Activated CD8-positive, alpha-beta memory T cell treated with anti-CD3 and anti-CD28 coated beads, Interleukin-2, amount 50 U/mL, for 24 hours (primary cell): ENCODE results near the gene PPP6R3.

Experiments
- DNase-seq: peaks from one replicate; pipeline ENCODE4 v3.0.0-alpha.2; 2020; ENCODE audit errors: extremely low read depth

The PPP6R3 gene

DNA sequence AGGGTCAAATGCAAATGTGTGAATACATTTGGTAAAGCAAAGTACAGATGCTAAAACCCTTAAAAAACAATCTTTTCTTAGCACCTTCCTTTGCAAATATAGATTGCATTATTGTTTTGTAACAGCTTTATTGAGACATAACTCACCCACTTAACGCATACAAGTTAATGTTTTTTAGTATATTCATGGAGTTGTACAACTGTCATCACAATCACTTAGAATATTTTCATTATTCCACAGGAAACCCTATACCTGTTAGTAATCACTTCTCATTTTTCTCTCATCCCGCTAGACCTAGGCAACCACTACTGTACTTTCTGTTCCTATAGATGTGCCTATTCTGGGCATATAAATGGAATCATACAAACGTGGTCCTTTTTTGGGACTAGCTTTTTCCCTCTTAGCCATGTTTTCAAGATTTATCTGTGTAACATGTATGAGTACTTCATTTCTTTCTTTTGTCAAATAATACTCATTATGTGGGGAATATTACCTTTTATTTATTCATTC, 34.7 kb downstream of the PPP6R3 start:
- DNase-seq: no peak

DNA sequence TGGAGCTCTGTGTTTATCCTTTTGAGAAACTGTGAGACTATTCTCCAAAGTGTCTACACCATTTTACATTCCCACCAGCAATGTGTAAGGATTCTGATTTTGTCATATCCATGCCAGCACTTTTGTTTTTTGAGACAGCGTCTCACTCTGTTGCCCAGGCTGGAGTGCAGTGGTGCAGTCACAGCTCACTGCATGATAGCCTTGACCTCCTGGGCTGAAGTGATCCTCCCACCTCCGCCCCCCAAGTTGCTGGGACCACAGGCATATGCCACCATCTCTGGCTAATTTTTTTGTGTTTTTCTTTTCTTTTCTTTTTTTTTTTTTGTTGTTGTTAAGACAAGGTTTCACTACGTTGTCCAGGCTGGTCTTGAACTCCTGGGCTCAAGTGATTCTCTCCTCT, 35.3 kb downstream of the PPP6R3 start:
- no peak for DNase-seq

DNA sequence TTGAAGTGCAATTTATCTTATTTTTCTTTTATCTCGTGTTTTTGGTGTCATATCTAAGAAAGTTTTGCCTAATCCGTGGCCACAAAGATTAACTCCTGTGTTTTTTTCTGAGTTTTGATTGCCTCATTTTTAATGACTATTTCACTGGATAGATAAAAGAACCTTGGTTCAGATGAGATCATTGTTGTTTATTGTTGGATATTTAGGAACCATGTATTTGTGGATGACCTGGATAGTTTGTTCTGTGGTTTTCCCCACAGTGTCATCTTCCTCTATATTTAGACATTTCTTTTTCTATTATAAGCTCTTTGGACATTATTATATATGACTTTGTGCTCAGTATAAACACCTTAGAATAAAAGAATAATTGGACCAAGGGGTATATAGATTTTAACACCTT, 37.2 kb downstream of the PPP6R3 start:
- no peak for DNase-seq

DNA sequence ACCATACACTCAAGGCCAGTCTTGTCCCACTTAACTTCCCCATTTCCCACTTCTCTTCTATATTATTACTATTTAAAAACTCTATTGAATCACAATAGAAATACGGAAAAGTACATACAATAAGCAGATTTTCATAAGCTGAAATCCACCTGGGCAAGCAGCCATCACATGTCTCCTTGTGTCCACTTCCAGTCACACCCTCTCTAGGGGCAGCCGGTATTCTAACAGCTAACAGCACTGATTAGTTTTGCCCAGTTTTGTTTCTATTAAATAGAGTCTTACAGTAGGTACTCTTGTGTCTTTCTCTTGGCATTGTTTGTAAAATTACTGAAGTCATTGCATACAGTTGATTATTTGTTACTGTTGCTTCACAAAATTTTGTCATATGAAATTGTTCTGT, 37.8 kb downstream of the PPP6R3 start:
- no peak for DNase-seq

DNA sequence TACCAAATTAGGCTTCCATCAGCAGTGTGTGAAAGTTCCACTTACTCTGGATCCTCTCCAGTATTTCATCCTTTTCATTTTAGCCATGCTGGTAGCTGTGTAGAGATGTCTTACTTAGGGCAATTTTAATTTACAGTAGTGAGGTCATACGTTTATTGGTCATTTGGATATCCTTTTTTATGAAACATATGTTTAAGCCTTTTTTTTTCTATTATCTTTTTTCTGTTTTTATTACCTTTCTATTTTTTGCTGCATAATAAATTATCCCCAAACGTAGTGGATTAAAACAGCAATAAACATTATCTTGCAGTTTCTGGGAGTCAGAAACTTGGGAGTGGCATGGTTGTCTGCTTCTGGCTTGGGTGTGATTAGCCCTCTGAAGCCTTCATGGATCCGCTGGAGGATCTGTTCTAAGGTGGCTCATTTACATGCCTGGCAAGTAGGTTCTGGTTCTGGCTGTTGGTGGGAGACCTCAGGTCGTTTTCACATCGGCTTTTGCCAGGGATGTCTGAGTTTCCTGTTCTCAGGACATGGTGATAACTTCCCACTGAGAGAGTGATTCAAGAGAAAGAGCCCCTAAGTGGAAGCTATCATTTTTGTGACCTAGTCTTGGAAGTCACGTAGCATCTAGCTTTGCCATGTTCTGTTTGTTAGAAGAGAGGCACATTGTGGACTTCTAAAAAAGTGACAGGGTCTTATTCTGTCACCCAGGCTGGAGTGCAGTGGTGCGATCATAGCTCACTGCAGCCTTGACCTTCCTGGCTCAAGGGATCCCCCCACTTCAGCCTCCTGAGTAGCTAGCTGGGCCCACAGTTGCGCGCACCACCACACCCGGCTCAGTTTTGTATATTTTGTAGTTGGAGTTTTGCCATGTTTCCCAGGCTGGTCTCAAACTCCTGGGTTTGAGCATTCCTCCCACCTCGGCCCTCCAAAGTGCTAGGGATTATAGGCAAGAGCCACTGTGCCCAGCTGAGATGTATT, 38.6 kb downstream of the PPP6R3 start:
- DNase-seq: no peak

DNA sequence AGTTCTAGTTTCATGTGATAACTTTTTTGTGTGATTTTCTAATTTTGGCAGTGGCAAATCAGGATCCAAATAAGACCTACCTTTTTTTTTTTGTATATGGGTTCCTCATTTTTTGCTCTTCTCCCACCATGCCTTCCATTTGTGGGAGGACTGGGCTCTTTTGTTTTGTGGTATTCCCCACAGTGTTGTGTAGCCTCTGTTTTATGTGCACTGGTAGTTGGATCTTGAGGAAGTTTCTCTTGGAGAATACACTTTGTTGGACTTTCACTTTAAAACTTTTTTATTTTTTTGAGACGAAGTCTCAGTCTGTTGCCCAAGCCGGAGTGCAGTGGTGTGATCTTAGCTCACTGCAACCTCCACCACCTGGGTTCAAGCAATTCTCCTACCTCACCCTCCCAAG, 39.7 kb downstream of the PPP6R3 start:
- DNase-seq: no peak

DNA sequence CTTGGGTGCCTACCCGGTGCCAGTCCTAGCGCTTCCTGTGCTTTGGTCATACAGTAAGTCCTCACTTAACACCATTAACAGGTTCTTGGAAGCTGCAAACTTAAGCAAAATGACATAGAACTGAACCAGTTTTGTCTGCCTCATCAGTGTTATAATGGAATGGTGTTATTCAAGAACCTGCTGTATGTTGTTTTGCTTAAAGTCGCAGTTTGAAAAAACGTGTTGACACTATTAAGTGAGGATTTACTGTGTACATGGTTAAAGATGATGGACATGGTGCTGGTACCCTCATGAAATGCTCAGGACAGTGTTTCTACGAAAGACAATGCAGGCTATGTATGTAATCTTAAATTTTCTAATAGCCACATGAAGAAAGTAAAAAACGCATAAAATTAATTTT, 41.3 kb downstream of the PPP6R3 start:
- no peak for DNase-seq

DNA sequence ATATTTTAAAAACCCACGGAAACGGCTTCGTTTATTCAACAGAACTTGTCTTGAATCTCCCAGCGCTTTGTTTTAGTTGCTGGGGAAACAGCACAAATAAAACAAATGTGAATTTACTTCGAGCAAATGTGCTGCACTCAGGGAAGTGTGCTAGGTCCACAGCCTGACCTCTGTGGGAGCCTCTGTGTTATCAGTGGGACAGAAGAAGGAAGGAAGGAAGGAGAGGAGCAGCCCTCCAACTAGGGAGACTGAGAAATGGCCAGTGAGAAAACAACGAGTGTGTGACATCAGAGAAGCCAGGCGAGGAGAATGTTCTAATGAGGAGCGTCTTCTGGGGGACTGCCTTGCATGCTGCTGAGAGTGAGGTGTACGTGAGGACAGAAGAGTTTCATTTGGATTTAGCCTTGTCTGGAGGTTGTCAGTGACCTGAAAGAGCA, 42.7 kb downstream of the PPP6R3 start:
- no peak for DNase-seq

DNA sequence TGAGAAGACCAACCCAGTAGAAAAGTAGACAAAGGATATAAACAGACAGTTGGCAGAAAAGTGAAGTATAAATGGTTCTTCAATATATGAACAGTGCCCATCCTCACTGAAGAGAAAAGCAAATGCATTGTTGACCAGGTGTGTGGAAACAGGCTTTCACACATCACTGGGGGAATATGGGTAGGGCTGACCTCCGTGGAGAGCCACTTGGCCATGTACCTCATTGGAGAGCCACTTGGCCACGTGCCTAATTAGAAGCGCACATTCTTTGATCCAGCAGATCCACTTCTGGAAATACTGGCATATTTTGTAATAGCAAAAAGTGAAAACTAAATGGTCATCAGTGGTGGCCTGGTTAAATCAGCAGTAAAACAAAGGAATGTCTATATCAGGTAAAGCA, 43.2 kb downstream of the PPP6R3 start:
- no peak for DNase-seq

DNA sequence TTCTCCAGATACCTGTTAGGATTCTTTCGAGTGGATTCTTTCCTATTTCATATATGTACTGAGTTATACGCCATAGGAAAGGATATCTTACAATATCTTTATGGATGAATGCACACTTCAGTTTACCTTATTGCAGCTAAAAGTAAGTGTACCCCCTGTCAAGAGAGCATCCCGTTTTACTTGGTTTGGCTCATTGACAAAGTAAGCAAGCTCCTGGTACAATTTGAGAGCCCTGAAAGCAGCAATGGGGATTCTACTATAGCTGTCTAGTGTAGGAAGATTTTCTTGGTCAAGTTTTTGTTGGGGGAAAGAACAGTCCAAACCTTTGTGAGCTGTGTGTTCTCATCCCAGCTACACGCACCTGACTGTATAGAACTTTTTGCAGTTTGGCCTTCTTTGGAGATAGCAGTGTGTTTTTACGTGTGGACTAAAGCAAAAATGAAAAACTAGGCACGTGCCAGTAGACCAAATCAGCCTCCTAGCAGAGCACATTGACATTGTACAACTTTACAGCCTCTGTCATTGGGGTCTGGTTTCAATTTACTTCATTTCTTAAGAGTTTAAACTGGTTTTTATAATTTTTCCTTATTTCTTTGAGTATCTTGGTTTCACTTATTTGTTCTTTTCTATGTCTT, 44.0 kb downstream of the PPP6R3 start:
- DNase-seq: no peak

DNA sequence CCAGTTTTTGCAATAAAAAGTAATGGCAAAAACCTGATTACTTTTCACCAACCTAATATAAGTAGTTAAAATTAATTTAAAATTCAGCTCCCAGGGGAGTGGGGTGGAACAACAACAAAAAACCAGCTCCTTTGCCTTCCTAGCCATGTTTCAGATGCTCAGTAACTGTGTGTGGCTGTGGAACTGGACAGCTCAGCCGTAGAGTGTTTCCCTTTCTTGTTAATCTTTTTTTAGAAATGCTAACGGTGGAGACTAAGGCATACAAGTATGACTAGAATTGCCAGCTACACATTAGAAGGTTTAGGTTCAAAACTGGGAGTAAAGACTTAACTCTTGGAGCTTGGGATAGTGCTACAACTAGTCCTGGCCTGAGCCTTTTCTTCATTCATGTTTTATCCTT, 45.0 kb downstream of the PPP6R3 start:
- no peak for DNase-seq

DNA sequence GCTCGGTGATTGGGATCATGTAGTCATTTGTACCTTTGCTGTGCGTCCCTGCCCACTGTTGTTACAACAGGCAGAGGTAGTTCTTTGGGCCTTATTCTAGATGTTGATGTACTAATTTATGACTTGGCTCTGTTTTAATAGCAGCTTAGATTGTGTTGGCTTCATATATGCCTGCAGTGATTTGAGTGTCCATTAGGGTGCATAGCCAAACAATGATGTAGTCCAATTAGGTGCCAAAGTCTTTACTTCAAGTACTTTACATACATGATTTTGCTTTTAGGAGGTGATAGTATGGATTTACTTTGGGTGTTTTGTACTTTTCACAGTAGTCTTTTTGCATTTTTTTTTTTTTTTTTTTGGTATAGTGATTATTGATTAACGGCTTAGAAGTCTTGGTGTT, 46.4 kb downstream of the PPP6R3 start:
- no peak for DNase-seq

DNA sequence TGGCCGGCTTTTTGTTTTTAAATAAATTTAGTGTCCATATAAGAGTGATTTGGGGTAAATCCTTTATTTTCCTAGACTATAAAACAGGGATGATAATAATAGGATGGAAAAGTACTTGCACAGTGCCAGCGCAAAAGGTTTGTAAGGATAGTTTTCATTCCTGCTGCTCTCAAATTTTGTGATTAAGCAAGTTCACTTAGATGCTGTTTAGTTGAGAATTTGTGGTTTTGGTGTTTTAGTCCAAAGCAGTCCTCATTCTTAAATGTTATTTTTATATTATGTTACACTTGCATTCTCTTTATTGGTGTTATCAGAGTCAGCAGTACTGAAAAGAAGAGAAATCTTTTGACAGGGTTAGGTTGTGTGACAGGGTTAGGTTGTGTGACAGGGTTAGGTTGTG, 47.9 kb downstream of the PPP6R3 start:
- DNase-seq: no peak

DNA sequence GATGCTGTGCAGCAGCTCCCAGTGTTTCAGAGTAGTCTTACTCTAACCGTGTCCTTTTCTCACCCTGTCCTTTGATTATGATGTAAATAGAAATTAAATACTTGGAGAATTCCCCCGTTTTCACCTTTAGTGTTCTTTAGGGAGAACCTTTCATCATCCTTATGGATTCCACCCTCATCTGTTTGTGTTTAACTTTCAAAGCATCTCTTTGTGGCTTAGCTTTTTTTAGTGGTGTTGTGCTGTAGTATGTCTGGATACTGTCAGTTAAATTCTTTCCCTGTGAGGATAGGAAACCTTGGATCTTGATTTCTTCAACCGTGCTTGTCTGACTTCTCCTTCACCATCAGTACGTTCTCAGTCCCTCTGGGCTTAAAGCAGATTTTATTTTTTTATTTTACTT, 48.5 kb downstream of the PPP6R3 start:
- DNase-seq: no peak

DNA sequence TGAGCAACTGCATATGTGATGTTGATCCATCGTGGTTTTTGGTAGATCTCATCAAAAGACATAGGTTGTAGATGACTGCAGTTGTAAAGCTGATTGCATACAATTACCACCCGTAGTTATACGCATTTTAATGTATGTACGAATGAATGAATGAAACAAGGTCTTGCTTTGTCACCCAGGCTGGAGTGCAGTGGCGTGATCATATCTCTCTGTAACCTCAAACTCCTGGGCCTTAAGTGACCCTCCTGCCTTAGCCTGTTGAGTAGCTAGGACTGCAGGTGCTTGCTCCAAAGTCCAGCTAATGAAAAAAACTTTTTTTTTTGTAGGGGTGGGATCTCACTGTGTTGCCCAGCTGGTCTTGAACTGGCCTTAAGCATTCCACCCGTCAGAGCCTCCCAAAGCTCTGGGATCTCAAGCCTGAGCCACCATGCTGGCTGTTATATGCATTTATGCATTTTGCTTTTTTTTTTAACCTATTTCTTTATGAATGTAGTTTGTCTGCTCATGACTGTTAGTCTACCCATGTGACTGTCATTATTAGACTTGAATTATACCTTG, 53.5 kb downstream of the PPP6R3 start:
- DNase-seq: no peak

DNA sequence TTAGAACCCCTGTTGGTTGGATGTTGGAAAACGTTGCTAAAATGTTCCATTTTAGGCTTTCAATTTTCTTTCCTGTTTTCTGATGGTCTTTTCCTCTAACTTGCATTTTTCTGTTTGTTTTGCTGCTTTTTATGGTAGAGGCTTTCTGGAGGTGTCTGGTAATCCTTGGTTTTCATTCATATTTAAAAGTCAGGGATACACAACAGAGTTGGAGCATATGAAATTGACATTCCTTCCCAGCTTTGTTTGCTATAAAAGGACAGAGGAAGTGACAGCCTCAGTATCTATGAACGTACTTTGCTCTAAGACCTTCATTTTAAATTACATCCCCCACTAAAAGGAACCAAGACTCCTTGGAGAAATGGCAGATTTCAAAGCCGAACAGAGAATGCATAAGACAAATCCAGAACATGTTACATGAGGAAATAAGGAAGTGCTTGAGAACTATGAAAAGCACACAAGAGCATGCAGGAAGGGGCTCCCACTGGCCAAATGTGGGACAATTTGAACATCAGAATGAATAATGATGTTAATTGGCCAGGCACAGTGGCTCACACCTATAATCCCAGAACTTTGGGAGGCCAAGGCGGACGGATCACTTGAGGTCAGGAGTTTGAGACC, 56.7 kb downstream of the PPP6R3 start:
- DNase-seq: no peak

DNA sequence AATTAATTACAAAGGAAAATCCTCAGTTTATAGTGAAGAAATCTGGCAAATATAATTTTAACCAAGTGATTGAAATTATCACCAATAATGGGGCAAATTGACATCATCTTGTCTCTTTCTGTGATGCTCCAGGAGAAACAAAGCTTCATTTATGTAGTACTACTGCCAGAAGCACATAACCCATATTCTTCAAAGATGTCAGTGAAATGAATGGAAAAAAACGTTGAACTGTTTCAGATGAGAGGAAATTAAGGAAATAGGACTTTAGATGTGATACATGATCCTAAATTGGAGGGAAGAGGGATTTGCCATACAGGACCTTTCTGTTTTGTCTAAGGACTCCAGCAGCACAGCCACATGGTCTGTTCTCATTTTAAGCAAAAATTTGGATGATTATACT, 57.6 kb downstream of the PPP6R3 start:
- no peak for DNase-seq

DNA sequence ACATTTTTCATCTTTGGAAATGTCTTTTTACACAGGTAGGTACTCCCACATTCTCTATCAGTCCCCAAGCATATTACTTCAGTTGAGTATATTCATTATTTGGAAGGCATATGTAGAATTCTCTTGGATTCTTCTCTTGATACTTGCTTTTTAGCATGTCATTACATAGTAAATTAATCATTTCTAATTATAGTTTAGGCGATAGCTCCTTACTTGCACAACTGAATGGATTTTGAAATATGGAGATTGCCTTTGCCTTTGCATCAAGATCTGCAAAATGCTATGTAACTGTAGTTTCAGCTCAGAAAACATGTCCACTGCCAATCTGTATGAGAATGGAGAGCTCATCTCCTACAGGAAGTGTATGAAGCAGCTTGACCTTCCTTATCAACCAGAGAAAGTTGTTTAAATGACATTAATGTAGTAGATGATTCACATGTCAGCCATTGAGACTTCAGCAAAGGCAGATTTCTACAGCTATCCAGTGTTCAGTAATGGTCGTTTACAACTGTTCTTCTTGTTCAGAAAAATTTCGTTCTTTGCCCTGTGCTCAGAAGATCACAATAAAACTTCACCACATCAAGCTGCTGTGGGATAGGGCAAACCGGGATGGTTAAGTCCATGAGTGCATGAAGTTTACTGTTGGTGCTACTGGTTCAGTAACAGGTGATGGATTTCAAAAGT, 61.6 kb downstream of the PPP6R3 start:
- DNase-seq: no peak

DNA sequence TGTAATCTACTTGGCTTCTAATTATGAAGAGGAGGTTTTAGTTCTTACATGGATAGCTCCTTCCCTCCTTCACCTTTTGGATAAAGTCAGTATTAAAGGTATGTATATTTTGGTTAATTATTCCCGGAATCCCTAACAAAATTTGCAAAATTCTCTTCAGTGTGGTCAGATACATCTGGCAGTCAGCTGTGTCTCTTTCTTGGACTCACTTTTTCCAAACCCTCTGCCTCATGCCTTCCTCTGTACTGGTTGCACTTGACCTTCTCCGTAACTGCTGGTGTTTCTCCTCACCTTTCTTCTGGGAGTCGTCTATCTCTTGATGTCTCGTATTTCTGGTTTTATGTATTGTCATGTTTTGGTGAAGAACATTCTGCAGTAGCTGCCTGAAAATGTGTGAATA, 62.5 kb downstream of the PPP6R3 start:
- DNase-seq: no peak

DNA sequence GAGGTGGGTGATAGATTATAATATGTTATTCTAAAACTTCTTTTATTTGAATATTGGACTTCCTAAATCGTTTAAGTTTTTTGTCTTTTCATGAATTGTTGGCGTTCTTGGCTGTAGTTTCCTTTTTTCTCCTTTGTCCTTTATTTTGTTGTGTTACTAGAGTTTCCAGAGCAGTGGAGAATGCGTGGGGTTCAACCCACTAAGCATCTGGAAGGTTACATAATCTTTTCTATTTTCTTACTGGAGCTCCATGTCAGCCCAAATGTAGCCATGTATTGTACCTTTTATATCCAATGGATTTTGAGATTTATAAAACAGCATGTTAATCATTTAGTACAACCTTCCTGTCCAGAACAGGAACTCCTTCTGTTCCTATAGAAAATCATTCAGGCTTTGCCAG, 63.2 kb downstream of the PPP6R3 start:
- no peak for DNase-seq

DNA sequence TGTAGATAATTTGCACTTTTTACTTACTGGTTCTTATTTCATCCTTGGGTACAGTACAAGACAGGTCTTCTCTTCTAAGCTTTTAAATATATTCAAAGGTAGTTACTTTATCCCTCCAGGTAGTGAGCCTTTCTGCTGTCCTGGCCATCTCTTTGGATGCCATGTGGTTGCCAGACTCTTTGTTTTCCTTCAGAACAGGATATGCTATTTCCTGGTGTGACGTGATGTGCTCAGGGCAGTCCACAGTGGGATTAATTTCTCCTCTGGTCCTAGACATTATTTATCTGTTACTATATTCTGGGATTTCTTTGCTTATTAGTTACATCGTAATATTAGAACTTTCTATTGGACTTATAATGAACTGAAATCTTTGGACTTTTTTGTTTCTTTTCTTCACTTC, 63.7 kb downstream of the PPP6R3 start:
- no peak for DNase-seq

DNA sequence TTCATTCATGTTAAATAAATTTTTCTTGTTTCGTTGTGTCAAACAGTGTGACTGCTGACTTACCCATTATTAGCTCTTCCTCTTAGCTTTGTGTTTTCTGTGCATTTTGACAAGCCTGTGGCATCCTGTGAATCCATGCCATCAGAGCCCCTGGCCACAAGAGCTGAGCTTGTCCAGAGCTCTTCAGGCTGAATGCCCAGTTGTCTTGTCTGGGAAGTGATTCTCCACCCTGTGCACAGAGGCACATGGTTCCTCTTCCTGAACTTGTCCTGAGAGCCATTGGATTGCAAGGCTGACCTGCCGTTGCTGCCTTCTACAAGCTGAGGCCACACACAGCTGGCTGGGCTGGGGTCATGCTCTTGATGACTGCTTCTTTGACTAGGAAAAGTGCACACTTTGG, 64.1 kb downstream of the PPP6R3 start:
- DNase-seq: no peak
